ENCODE data around the gene ATG9A.

- TF ChIP-seq CTCF (IDR thresholded peaks at IDR 0.05): no peak
- no peak for TF ChIP-seq POLR2A (IDR thresholded peaks at IDR 0.05)
Observed at GRCh38 chr2:219205165-219205538, 24.3 kb downstream of the ATG9A start.
